Prostate gland (tissue), 2 donors: Measurements from ENCODE around the gene L1CAM. TPM values are rescaled to one million over a fixed set of nuclear protein-coding genes. Genes with fewer than 3 reads are reported as not detected.

Experiments used
- DNase-seq: peaks from one replicate; pipeline ENCODE4 v3.0.0-alpha.2; 2019; ENCODE audit warnings: low spot score
- H3K27ac ChIP-seq, 2 donors: fragments of 200-600 bp; sonication (generic); 2 replicates each; pipeline ENCODE4 v1.5.1; 2017 to 2019
- H3K27me3 ChIP-seq: fragments of 200-600 bp; sonication (generic); replicated peaks from 2 replicates; pipeline ENCODE4 v1.5.1; 2019; ENCODE audit not compliant: insufficient read depth
- H3K36me3 ChIP-seq, 2 donors: fragments of 200-600 bp; sonication (generic); 1 replicate in 1 of 2; 2 replicates in 1 of 2; pipeline versions ENCODE4 v1.5.1 to v1.8.1; 2017 to 2019
- H3K4me1 ChIP-seq: fragments of 200-600 bp; sonication (generic); replicated peaks from 2 replicates; pipeline ENCODE4 v1.5.1; 2019
- H3K4me3 ChIP-seq, 2 donors: fragments of 200-600 bp; sonication (generic); 2 replicates each; pipeline ENCODE4 v1.5.1; 2017 to 2019
- H3K9me3 ChIP-seq: fragments of 200-600 bp; sonication (generic); 2 replicates; pipeline ENCODE4 v1.5.1; 2017
- POLR2A ChIP-seq: fragments of 450-650 bp; IDR thresholded peaks from one replicate; pipeline ENCODE4 v1.6.1; 2016; ENCODE audit warnings: antibody characterized with exemption, mild to moderate bottlenecking
- POLR2AphosphoS5 ChIP-seq: sonication (generic); formaldehyde crosslinking; IDR thresholded peaks from one replicate; pipeline ENCODE4 v1.6.1; 2017; ENCODE audit warnings: antibody characterized with exemption
- WGBS: methylation state at CpG from one replicate; pipeline ENCODE4 v1.1.5; 2018; 5-methylcytosine and 5-hydroxymethylcytosine counted together
- intact Hi-C: fragments of 100-400 bp; cut with DNase I; formaldehyde crosslinking; loops from one replicate; pipeline ENCODE4 v1.14.2; 2022
- total RNA-seq, 2 donors: library from RNA; depleted of rRNA; stranded (reverse); fragments of >200 nt; gene quantifications; one replicate each; pipeline ENCODE4 v1.1.0, GENCODE V29; 2016
- TF ChIP-seq, protein P1 (sequence below), 4 experiments: fragments of 200-600 bp in 2 of 4; fragments of 450-650 bp in 2 of 4; sonication (generic) in 2 of 4; IDR thresholded peaks; 1 replicate in 3 of 4; 2 replicates in 1 of 4; pipeline ENCODE4 v1.5.1; 2016 to 2019; ENCODE audit warnings: antibody characterized with exemption in 4 of 4, mild to moderate bottlenecking in 2 of 4, moderate library complexity in 2 of 4

L1CAM gene
- total RNA-seq, 2 donors from 2014 or later, result 0.73 to 18.0 TPM

DNA sequence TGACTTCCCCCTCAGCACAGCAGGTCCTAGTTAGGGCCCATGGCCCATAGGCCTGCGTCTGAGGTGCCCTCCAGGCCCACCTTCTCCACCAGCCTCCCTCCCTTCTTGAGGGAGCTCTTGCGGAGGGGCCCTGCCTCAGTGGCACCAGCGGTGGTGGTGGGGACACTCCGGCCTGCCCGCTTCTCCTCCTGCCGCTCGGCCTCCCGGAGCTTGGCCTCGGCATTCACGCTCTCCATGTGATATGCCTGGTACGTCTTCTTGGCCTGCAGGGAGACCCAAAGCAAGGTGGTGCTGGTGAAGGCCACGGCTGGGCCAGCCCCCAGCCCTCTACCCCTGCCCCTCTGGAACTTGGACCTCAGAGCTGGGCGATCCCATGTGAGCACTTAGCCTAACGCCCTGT, 34.6 kb upstream of the L1CAM start:
- Histone ChIP-seq H3K36me3 (no peaks in the 10 kb centered on the region), H3K4me3 (no peak overlapping the region), H3K27me3 (no peaks in the 10 kb centered on the region), H3K9me3 (no peaks in the 10 kb centered on the region), H3K4me1 (no peaks in the 10 kb centered on the region), H3K27ac (no peak overlapping the region)
- no peak for DNase-seq
- intact Hi-C loops, result no loop called here
- 95% methylated on average over 7 of the region's 14 CpGs for WGBS
- TF ChIP-seq POLR2A (no peak), POLR2AphosphoS5 (no peak)
- TF ChIP-seq, protein P1, sequence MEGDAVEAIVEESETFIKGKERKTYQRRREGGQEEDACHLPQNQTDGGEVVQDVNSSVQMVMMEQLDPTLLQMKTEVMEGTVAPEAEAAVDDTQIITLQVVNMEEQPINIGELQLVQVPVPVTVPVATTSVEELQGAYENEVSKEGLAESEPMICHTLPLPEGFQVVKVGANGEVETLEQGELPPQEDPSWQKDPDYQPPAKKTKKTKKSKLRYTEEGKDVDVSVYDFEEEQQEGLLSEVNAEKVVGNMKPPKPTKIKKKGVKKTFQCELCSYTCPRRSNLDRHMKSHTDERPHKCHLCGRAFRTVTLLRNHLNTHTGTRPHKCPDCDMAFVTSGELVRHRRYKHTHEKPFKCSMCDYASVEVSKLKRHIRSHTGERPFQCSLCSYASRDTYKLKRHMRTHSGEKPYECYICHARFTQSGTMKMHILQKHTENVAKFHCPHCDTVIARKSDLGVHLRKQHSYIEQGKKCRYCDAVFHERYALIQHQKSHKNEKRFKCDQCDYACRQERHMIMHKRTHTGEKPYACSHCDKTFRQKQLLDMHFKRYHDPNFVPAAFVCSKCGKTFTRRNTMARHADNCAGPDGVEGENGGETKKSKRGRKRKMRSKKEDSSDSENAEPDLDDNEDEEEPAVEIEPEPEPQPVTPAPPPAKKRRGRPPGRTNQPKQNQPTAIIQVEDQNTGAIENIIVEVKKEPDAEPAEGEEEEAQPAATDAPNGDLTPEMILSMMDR (IDR thresholded peaks at IDR 0.05), result no peak

- Histone ChIP-seq H3K4me3 (no peak overlapping the region), H3K27me3 (no peaks in the 10 kb centered on the region), H3K4me1 (no peaks in the 10 kb centered on the region), H3K9me3 (no peaks in the 10 kb centered on the region), H3K27ac (no peak overlapping the region), H3K36me3 (no peaks in the 10 kb centered on the region)
- TF ChIP-seq POLR2AphosphoS5, result no peak
- no peak for TF ChIP-seq POLR2A
- TF ChIP-seq, protein P1 (IDR thresholded peaks at IDR 0.05), result no peak
- intact Hi-C loops, result no loop called here
- WGBS, result 92% methylated on average over 13 of the region's 13 CpGs
- no peak for DNase-seq
Measured at GRCh38 chrX:153919281-153919680, 33.3 kb upstream of the L1CAM start.

- 31% methylated on average over 6 of the region's 6 CpGs for WGBS
- no peak for DNase-seq
- intact Hi-C loops, result no loop called here
Measured at GRCh38 chrX:153917869-153918268, 31.9 kb upstream of the L1CAM start.

DNA sequence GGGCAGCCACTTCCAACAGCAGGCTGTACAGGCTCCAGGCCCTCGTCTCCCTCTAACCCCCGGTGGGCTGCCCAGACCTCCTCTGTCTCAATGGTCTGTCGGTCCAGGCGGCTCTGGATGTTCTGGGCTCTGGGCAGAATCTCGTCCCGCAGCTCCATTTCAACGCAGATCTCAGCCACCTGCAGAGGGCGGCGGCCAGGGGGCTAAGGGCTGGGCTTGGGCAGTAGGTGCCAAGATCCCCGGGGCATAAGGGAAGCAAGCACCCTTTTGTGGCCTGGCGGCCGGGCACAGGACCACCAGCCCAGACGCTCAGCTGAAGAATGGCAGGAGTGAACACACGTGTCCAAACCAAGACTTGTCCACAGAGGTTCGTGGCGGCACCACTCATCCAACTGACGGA, 27.7 kb upstream of the L1CAM start:
- Histone ChIP-seq H3K36me3 (no peaks in the 10 kb centered on the region), H3K4me1 (no peaks in the 10 kb centered on the region), H3K27me3 (no peaks in the 10 kb centered on the region), H3K4me3 (no peak overlapping the region), H3K9me3 (no peaks in the 10 kb centered on the region), H3K27ac (no peak overlapping the region)
- intact Hi-C loops, result no loop called here
- no peak for TF ChIP-seq POLR2A
- TF ChIP-seq POLR2AphosphoS5, result no peak
- TF ChIP-seq, protein P1 (IDR thresholded peaks at IDR 0.05), result no peak
- no peak for DNase-seq
- WGBS, result 86% methylated on average over 13 of the region's 17 CpGs

More at GRCh38 chrX:153917869-153918268, 31.9 kb upstream of the L1CAM start:
- Histone ChIP-seq H3K9me3 (no peaks in the 10 kb centered on the region), H3K36me3 (no peaks in the 10 kb centered on the region), H3K27ac (no peak overlapping the region), H3K4me3 (no peak overlapping the region), H3K27me3 (no peaks in the 10 kb centered on the region), H3K4me1 (no peaks in the 10 kb centered on the region)
- TF ChIP-seq POLR2A (no peak), POLR2AphosphoS5 (no peak)
- TF ChIP-seq, protein P1 (IDR thresholded peaks at IDR 0.05), result no peak

- H3K4me1 ChIP-seq, result no peaks in the 10 kb centered on the region
Measured at GRCh38 chrX:153913211-153913610, 27.2 kb upstream of the L1CAM start.

More at GRCh38 chrX:153913211-153913610, 27.2 kb upstream of the L1CAM start:
- no peak for DNase-seq
- H3K9me3 ChIP-seq, result no peaks in the 10 kb centered on the region
- H3K27ac ChIP-seq, result no peak overlapping the region
- no peak overlapping the region for H3K4me3 ChIP-seq
- H3K36me3 ChIP-seq, result no peaks in the 10 kb centered on the region
- WGBS, result 82% methylated on average over 5 of the region's 17 CpGs
- no peak for TF ChIP-seq POLR2AphosphoS5
- no peaks in the 10 kb centered on the region for H3K27me3 ChIP-seq
- intact Hi-C loops, result no loop called here
